Thyroid gland (tissue), 4 donors: Measurements from ENCODE around the gene RHOV. TPM values are rescaled to one million over a fixed set of nuclear protein-coding genes. Genes with fewer than 3 reads are reported as not detected.

Experiments
- DNase-seq, 2 donors: peaks; one replicate each; pipeline ENCODE4 v3.0.0-alpha.2; 2019
- H3K27ac ChIP-seq, 3 donors: fragments of 200-600 bp; sonication (generic); 1 replicate in 2 of 3; 2 replicates in 1 of 3; pipeline ENCODE4 v1.5.1; 2016 to 2019; ENCODE audit warnings: mild to moderate bottlenecking in 1 of 3, moderate library complexity in 1 of 3
- H3K27me3 ChIP-seq: fragments of 200-600 bp; sonication (generic); one replicate; pipeline ENCODE4 v1.5.1; 2019
- H3K36me3 ChIP-seq, 2 donors: fragments of 200-600 bp; sonication (generic); one replicate each; pipeline ENCODE4 v1.5.1; 2016 to 2019
- H3K4me1 ChIP-seq, 2 donors: fragments of 200-600 bp; sonication (generic); one replicate each; pipeline ENCODE4 v1.5.1; 2017 to 2019
- H3K4me3 ChIP-seq, 3 donors: fragments of 200-600 bp; sonication (generic); replicated peaks in 1 of 3; 1 replicate in 2 of 3; 2 replicates in 1 of 3; pipeline ENCODE4 v1.5.1; 2016; ENCODE audit warnings: mild to moderate bottlenecking in 1 of 3
- H3K9me3 ChIP-seq: fragments of 200-600 bp; sonication (generic); one replicate; pipeline ENCODE4 v1.5.1; 2017
- CTCF ChIP-seq, 6 experiments: fragments of 200-600 bp in 3 of 6; fragments of 450-650 bp in 3 of 6; sonication (generic) in 3 of 6; IDR thresholded peaks; one replicate each; pipeline ENCODE4 v1.5.1; 2016 to 2019; ENCODE audit warnings: antibody characterized with exemption in 6 of 6, mild to moderate bottlenecking in 2 of 6, inconsistent platforms in 1 of 6, moderate library complexity in 1 of 6
- POLR2A ChIP-seq, 2 donors: fragments of 450-650 bp; IDR thresholded peaks; one replicate each; pipeline ENCODE4 v1.6.1; 2017; ENCODE audit warnings: antibody characterized with exemption in 2 of 2, mild to moderate bottlenecking in 2 of 2, moderate library complexity in 1 of 2
- WGBS, 2 donors: methylation state at CpG; one replicate each; pipeline ENCODE4 v1.1.5; 2017; 5-methylcytosine and 5-hydroxymethylcytosine counted together
- intact Hi-C: fragments of 100-400 bp; cut with DNase I; formaldehyde crosslinking; loops from one replicate; pipeline ENCODE4 v1.15.1; 2023
- total RNA-seq, 4 donors: library from RNA; depleted of rRNA; stranded (reverse); fragments of >200 nt; gene quantifications; one replicate each; pipeline ENCODE4 v1.2.3, GENCODE V29; 2016

RHOV gene
- total RNA-seq, 4 donors from 2014 or later, result 0.29 TPM; not detected in 3

DNA sequence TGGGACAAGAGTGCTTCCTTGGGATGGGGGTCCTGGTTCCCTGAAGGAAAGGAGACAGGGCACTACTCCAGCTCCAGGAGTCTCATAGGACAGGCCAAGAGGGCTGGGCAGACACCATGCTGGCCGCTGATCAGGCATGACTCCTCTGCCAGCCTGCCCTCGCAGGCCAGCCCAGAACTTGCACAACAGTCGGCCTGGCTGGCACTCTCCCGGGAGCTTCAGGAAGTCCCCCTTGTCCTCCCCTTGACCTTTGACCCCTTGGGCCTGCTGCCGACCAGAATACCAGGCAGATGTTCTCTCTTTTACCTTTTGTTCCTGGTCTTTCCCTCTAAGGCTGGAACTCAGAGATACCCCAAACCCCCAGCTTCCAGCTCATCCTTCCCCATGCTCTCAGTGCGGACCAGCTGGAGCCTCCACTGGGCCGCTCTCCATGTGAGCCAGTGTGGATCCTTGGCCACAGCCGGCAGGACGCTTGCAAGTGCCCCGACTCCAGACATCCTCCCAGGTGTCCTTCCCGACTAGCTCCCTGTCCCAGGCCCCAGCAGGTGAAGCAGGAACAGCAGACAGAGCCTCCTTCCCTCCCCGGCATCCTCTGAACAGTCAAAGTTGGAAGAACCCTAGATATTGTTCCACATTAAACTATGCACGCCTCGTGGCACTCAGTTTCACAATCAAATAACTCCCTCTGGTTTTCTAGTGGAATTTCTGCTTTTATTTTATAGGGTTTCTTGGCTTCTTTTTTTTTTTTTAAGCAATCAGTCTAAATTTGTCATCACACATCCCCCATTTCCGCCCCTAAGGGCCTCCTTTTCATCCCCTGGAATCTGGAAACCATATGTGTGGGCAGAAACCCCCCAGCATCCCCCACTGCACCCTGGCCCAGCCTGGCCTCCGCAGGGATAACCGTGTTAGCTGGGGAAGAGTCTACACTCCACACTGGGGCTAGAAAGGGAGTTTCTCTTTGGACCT is 35.9 kb upstream of the RHOV start:
- intact Hi-C loops, result loop anchor here (5.0 kb wide), 2 partner anchors 32 to 107 kb away; no protein-coding TSS in a partner anchor
- Histone ChIP-seq H3K4me3 (no peak overlapping the region), H3K27ac (no peak overlapping the region), H3K27me3 (no peaks in the 10 kb centered on the region), H3K4me1 (peaks cover 20 to 30% of the 10 kb centered on the region in 2 donors), H3K36me3 (no peaks in the 10 kb centered on the region), H3K9me3 (no peaks in the 10 kb centered on the region)
- WGBS, 2 donors, result 68 to 72% methylated on average over 17 of the region's 17 CpGs
- TF ChIP-seq POLR2A (IDR thresholded peaks at IDR 0.05) (no peak), CTCF (IDR thresholded peaks at IDR 0.05) (no peak)
- no peak for DNase-seq

DNA sequence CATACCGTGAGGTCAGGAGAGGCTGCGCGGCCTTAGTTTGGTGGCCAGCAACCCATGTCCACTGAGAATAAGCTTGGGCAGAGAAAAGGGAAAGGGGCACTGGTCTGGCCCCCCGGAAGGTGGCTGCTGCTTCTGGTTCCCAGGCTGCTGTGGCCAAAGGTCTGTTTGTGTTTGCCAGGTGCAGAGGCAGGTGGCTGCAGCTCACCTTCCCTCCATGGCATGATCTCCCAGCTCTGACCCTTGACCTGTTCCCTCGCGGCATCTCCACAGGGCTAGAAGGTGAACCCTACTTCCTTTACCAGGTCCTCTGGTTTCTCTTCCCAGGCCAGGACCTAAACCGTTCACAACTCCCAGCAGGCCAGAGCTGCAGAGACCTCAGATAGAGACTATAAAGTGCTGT is 34.1 kb upstream of the RHOV start:
- no peak overlapping the region for H3K4me3 ChIP-seq
- TF ChIP-seq CTCF (IDR thresholded peaks at IDR 0.05) (no peak), POLR2A (IDR thresholded peaks at IDR 0.05) (no peak)
- peaks cover under 1 to 7% of the 10 kb centered on the region in 2 donors for H3K36me3 ChIP-seq
- H3K27me3 ChIP-seq, result no peaks in the 10 kb centered on the region
- peak overlapping the region in 2 of 3 donors; percentile 91 to 92 for H3K27ac ChIP-seq
- H3K9me3 ChIP-seq, result no peaks in the 10 kb centered on the region
- 90 to 93% methylated on average over 6 to 7 of the region's 7 CpGs for WGBS, 2 donors
- intact Hi-C loops, result loop anchor here (5.0 kb wide), 2 partner anchors 34 to 109 kb away; no protein-coding TSS in a partner anchor
- H3K4me1 ChIP-seq, result peaks cover 23 to 35% of the 10 kb centered on the region in 2 donors
- DNase-seq, result no peak

DNA sequence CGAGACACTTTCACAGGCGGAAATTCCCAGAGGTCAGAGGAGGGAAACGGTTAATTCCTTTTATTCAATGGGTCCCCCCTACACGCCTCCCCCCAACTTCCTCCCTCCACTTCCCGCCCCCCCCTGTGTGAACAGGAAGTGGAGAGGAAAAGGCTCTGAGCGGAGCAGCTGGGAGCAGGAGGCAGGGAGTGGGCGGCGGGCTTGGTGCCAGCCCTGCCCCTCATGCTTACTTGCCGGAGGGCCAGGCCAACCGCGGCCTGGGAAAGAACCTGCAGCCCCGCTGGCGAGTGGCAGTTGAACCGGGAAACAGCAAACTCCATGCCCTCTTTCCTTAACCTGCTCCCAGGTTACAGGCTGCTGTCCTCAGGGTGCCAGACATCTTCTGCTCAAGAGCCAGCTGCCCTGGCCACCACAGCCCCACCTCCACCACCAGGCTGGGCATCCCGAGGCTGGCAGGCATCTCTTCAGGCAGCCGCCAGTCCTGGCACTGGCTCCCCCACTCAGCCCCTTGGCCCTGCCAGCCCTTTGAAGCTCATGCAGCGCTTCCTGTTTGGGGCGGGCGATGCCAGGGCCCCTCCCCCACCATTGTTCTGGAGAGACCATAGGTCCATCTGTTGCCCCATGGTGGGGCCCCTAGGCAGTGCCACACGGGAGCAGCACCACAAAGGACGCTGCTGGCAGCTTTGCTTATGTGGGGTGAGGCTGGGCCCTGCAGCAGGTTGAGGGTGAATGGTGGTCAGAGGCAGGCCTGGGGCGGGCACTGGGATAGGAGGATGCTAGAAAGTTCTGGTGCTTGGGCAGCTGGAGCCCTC is 33.2 kb upstream of the RHOV start:
- H3K9me3 ChIP-seq, result no peaks in the 10 kb centered on the region
- DNase-seq, result peak; percentile 68
- H3K4me3 ChIP-seq, result peak overlapping the region in 1 of 3 donors; percentile 30
- peak overlapping the region; percentile 91 to 92 (median 91) for H3K27ac ChIP-seq
- intact Hi-C loops, result loop anchor here (5.0 kb wide), 2 partner anchors 35 to 110 kb away; no protein-coding TSS in a partner anchor
- no peaks in the 10 kb centered on the region for H3K27me3 ChIP-seq
- peaks cover 23 to 35% of the 10 kb centered on the region in 2 donors for H3K4me1 ChIP-seq
- WGBS, 2 donors, result 20 to 37% methylated on average over 8 to 10 of the region's 22 CpGs
- TF ChIP-seq POLR2A (IDR thresholded peaks at IDR 0.05) (no peak), CTCF (IDR thresholded peaks at IDR 0.05) (no peak)
- H3K36me3 ChIP-seq, result peaks cover 9 to 14% of the 10 kb centered on the region in 2 donors

DNA sequence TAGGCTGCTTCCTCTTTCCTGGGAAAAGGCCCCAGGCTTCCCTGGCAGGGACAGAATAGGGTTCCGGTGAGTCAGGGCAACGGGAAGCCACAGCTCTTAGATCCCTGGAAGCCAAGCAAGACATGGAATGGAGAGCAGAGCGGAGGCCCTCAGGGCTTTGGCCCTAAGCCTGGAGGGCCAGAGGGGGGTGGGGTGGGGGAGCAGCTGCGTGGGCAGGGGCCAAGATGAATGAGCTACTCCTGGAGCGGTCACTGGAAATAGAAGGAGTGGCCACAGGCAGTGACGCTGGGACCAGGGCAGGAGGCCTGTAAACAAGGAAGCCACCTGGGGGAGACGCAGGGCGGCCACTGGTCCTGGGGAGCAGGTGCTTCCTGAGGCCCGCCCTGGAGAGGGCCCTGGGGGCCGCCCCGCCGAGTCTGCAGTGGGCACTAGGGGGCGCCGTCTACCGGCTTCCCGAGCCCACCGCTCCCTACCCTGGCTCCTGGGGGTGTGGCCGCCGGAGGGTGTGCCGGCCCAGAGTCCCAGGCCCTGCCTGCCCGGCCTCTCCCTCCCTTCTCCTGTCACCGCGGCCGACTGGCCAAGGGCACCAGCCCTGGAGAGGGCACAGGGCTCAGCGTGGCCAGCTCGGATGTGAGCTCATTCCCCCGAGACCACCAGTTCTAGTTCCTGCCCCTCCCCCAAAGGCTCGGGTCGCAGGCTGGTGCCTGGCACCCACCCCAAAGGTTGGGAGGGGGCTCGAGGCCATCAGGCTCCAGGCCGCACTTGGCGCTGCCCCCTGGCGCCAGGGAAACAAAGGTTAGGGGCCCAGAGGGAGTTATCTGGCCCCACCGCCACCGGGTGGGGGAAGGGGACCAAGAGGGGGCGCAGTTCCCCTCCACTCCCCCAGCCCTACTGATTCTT is 32.3 kb upstream of the RHOV start:
- H3K4me3 ChIP-seq, result peak overlapping the region in 1 of 3 donors; percentile 30
- WGBS, 2 donors, result 2% methylated on average over 9 to 20 of the region's 36 CpGs
- H3K4me1 ChIP-seq, result peaks cover 23 to 35% of the 10 kb centered on the region in 2 donors
- peak; percentile 98 to 99 for DNase-seq
- peak overlapping the region; percentile 91 to 92 (median 91) for H3K27ac ChIP-seq
- H3K27me3 ChIP-seq, result no peaks in the 10 kb centered on the region
- peak; percentile 70 to 97 (median 84) for TF ChIP-seq CTCF (IDR thresholded peaks at IDR 0.05)
- TF ChIP-seq POLR2A (IDR thresholded peaks at IDR 0.05), result peak in 1 of 2 donors; percentile 64
- peaks cover 10 to 14% of the 10 kb centered on the region in 2 donors for H3K36me3 ChIP-seq
- no peaks in the 10 kb centered on the region for H3K9me3 ChIP-seq
- intact Hi-C loops, result loop anchor here (5.0 kb wide), 2 partner anchors 36 to 111 kb away; no protein-coding TSS in a partner anchor
